Endodermal cell (in vitro differentiated cells): ENCODE results near the gene FAAP100. TPM values are rescaled to one million over a fixed set of nuclear protein-coding genes. Genes with fewer than 3 reads are reported as not detected.

Source experiments
- DNase-seq: peaks from one replicate; pipeline ENCODE4 v3.0.0-alpha.2; 2017
- H3K27ac ChIP-seq: 2 replicates; pipeline ENCODE4 v1.5.1; 2013; ENCODE audit warnings: mild to moderate bottlenecking, low read depth, low read length, moderate library complexity
- H3K27me3 ChIP-seq: 2 replicates; pipeline ENCODE4 v1.6.1; 2013; ENCODE audit warnings: mild to moderate bottlenecking, low read length, moderate library complexity; ENCODE audit not compliant: insufficient read depth, control insufficient read depth, poor library complexity, severe bottlenecking
- H3K36me3 ChIP-seq: 2 replicates; pipeline ENCODE4 v1.7.0; 2013; ENCODE audit warnings: mild to moderate bottlenecking, low read length, moderate library complexity; ENCODE audit not compliant: control insufficient read depth, insufficient read depth
- H3K4me1 ChIP-seq: one replicate; pipeline ENCODE4 v1.7.0; 2013; ENCODE audit warnings: low read length; ENCODE audit not compliant: control insufficient read depth, insufficient read depth
- H3K4me3 ChIP-seq: 2 replicates; pipeline ENCODE4 v1.5.1; 2013; ENCODE audit warnings: mild to moderate bottlenecking, low read length, moderate library complexity
- H3K9ac ChIP-seq: 2 replicates; pipeline ENCODE4 v1.6.1; 2013; ENCODE audit warnings: mild to moderate bottlenecking, low read length, moderate library complexity; ENCODE audit not compliant: poor library complexity, severe bottlenecking; ENCODE audit errors: extremely low read depth
- H3K9me3 ChIP-seq: 2 replicates; pipeline ENCODE4 v1.6.1; 2013; ENCODE audit warnings: mild to moderate bottlenecking, low read length, moderate library complexity; ENCODE audit not compliant: control insufficient read depth
- H3K27ac Mint-ChIP-seq: 2 replicates; pipeline ENCODE4 v1.8.0; 2020; ENCODE audit warnings: mixed read lengths
- H3K27me3 Mint-ChIP-seq: 2 replicates; pipeline ENCODE4 v1.8.0; 2021; ENCODE audit warnings: mild to moderate bottlenecking, mixed read lengths; ENCODE audit not compliant: insufficient read depth
- H3K36me3 Mint-ChIP-seq: 2 replicates; pipeline ENCODE4 v1.8.0; 2020; ENCODE audit warnings: low read depth, mixed read lengths
- H3K4me1 Mint-ChIP-seq: 2 replicates; pipeline ENCODE4 v1.8.0; 2020; ENCODE audit warnings: mixed read lengths
- H3K4me3 Mint-ChIP-seq: 2 replicates; pipeline ENCODE4 v1.8.0; 2020; ENCODE audit warnings: mild to moderate bottlenecking, moderate library complexity, mixed read lengths
- H3K9me3 Mint-ChIP-seq: 2 replicates; pipeline ENCODE4 v1.8.0; 2020; ENCODE audit warnings: mild to moderate bottlenecking, mixed read lengths
- WGBS, 2 experiments: methylation state at CpG; one replicate each; pipeline versions ENCODE4 v1.1.5 to v1.1.7; 2013; ENCODE audit warnings: missing lambda C conversion rate in 2 of 2, mixed read lengths in 1 of 2; ENCODE audit not compliant: insufficient coverage in 1 of 2, insufficient read length in 1 of 2; 5-methylcytosine and 5-hydroxymethylcytosine counted together
- total RNA-seq, 2 donors: library from RNA; stranded (reverse); fragmentation: NEBNext Ultra II Directional in 1 of 2; extraction: Animal tissue kit (Norgen Biotek cat#: 25700) in 1 of 2; gene quantifications; 2 replicates in 1 of 2; 3 replicates in 1 of 2; pipeline ENCODE4 v1.2.1, GENCODE V29; 2021
- TF ChIP-seq, protein P1 (sequence below): fragments of 200-600 bp; sonication (generic); conservative IDR thresholded peaks from 2 replicates; pipeline ENCODE4 v1.5.0; 2021; ENCODE audit warnings: antibody characterized with exemption, mild to moderate bottlenecking

FAAP100 gene
- total RNA-seq, 2 donors from 2014 or later: 34.5 to 39.5 TPM

DNA sequence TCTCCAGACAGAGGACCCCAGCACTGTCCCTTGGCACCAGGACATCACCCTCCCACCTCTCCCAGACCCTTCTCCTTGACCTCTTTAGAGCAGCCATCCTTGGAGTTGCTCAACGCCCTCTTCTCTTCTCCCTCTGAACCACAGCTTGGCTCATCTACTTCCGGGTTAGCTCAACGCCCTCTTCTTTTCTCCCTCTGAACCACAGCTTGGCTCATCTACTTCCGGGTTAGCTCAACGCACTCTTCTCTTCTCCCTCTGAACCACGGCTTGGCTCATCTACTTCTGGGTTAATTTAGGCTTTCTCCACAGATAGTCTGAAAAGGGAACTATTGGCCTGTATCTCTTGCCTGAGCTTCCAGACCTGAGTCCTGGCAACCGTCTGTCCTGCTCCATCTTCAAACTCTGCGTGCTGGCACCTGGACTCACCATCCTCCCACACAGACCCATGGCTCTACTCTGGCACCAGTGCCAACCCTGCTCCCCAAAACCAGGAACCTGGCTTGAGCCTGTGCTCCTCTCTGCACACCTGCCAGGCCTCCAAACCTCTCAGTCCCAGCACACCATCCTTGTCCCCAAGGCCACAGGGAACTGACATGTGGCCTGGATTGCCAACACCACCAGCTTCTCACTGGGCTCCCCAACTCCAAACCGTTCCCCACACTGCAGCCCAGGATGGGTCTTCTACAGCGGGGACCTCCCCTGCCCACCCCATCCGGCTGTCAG, 25.3 kb upstream of the FAAP100 start:
- Histone ChIP-seq H3K27ac (peak overlapping the region; percentile 21), H3K9me3 (no peaks in the 10 kb centered on the region), H3K4me3 (no peak overlapping the region), H3K4me1 (no peaks in the 10 kb centered on the region), H3K27me3 (no peaks in the 10 kb centered on the region), H3K36me3 (peaks cover 73% of the 10 kb centered on the region), H3K9ac (no peak overlapping the region)
- Mint-ChIP-seq H3K4me1 (peaks cover 14% of the 10 kb centered on the region), H3K27me3 (no peaks in the 10 kb centered on the region), H3K36me3 (peaks cover 77% of the 10 kb centered on the region), H3K4me3 (no peak overlapping the region), H3K27ac (peak overlapping the region; percentile 82), H3K9me3 (no peaks in the 10 kb centered on the region)
- no peak for DNase-seq
- WGBS, 2 experiments: 94 to 99% methylated on average over 10 to 11 of the region's 11 CpGs
- TF ChIP-seq, protein P1, sequence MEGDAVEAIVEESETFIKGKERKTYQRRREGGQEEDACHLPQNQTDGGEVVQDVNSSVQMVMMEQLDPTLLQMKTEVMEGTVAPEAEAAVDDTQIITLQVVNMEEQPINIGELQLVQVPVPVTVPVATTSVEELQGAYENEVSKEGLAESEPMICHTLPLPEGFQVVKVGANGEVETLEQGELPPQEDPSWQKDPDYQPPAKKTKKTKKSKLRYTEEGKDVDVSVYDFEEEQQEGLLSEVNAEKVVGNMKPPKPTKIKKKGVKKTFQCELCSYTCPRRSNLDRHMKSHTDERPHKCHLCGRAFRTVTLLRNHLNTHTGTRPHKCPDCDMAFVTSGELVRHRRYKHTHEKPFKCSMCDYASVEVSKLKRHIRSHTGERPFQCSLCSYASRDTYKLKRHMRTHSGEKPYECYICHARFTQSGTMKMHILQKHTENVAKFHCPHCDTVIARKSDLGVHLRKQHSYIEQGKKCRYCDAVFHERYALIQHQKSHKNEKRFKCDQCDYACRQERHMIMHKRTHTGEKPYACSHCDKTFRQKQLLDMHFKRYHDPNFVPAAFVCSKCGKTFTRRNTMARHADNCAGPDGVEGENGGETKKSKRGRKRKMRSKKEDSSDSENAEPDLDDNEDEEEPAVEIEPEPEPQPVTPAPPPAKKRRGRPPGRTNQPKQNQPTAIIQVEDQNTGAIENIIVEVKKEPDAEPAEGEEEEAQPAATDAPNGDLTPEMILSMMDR: no peak

DNA sequence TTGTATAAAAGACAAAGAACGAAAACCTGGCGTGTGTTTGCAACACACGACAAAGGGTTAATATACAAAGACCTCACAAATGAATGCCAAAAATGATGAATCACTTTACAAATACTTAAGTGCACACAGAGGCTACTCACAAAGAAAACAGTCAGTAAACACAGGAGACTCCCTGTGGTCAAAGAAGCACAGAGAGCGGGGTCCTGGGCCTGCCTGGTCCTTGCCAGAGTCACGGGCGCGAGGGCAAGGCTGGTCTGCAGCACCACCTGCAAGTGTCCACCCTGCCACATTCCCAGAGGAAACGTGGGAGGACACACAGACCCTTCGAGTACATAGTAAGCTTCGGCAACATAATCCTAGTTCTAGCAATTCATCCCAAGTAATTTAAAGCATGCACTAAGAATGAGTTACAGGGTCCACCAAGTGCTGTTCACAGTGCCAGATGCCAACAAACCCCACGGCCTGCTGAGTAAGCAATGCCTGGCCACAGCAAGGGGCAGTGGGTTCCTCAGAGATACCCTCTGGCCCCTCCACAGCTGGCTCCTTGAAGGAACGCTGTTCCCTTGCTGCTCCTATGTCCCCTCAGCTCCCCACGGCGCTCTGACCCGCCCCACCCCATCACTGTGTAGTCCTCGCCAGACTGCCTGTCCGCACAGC, 24.6 kb upstream of the FAAP100 start:
- Mint-ChIP-seq H3K9me3 (no peaks in the 10 kb centered on the region), H3K27me3 (no peaks in the 10 kb centered on the region), H3K27ac (peak overlapping the region; percentile 82), H3K4me1 (peaks cover 14% of the 10 kb centered on the region), H3K36me3 (peaks cover 74% of the 10 kb centered on the region), H3K4me3 (no peak overlapping the region)
- H3K9ac ChIP-seq: no peak overlapping the region
- H3K36me3 ChIP-seq: peaks cover 69% of the 10 kb centered on the region
- H3K4me1 ChIP-seq: no peaks in the 10 kb centered on the region
- TF ChIP-seq, protein P1: no peak
- no peak overlapping the region for H3K4me3 ChIP-seq
- DNase-seq: no peak
- H3K27me3 ChIP-seq: no peaks in the 10 kb centered on the region
- WGBS, 2 experiments: 88 to 96% methylated on average over 10 to 17 of the region's 17 CpGs
- peak overlapping the region; percentile 21 for H3K27ac ChIP-seq
- no peaks in the 10 kb centered on the region for H3K9me3 ChIP-seq

DNA sequence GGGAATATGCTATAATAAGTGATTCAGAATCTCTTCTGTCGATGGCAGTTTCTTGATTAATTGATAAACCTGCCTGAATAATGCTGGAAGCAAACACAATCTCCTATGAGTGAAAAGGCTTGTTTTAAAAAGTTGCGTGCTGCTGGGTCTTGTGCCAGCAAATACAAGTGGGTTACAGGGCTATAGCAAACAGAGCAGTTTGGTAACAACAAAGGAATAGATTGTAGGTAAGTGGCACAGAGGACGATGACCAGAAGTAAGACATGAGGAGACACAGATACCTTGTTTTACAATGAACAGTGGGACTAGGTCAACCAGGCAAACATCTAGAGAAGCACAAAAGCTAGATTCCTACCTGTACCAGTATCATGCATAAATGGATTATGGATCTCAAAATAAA, 23.7 kb upstream of the FAAP100 start:
- no peaks in the 10 kb centered on the region for H3K9me3 Mint-ChIP-seq
- Histone ChIP-seq H3K4me1 (no peaks in the 10 kb centered on the region), H3K36me3 (peaks cover 74% of the 10 kb centered on the region), H3K9ac (no peak overlapping the region), H3K27me3 (no peaks in the 10 kb centered on the region), H3K27ac (no peak overlapping the region), H3K4me3 (no peak overlapping the region), H3K9me3 (no peaks in the 10 kb centered on the region)
- H3K36me3 Mint-ChIP-seq: peaks cover 74% of the 10 kb centered on the region
- no peak overlapping the region for H3K4me3 Mint-ChIP-seq
- WGBS, 2 experiments: 97 to 100% methylated on average over 2 to 3 of the region's 3 CpGs
- peaks cover 14% of the 10 kb centered on the region for H3K4me1 Mint-ChIP-seq
- no peaks in the 10 kb centered on the region for H3K27me3 Mint-ChIP-seq
- TF ChIP-seq, protein P1: no peak
- no peak for DNase-seq
- no peak overlapping the region for H3K27ac Mint-ChIP-seq
